Fibroblast of mammary gland (primary cell): ENCODE results near the gene DGUOK.
A peak's percentile ranks its signal among the peaks of the same experiment; 100 is the strongest.

Experiments used
- DNase-seq: peaks from one replicate; pipeline ENCODE4 v3.0.0-alpha.2; 2010; ENCODE audit warnings: low read depth
- H3K4me3 ChIP-seq: 2 replicates; pipeline ENCODE4 v1.5.1; 2011; ENCODE audit warnings: low read depth, mild to moderate bottlenecking, low read length, moderate library complexity; ENCODE audit not compliant: control insufficient read depth
- CTCF ChIP-seq: conservative IDR thresholded peaks from 2 replicates; pipeline ENCODE4 v1.5.1; 2011; ENCODE audit warnings: low read depth, low read length, inconsistent platforms; ENCODE audit not compliant: control insufficient read depth, insufficient read depth

DGUOK gene

GRCh38 chr2:73930386-73930785 lies 3.7 kb downstream of the DGUOK start:
- H3K4me3 ChIP-seq, result no peak overlapping the region
- no peak for TF ChIP-seq CTCF
- DNase-seq, result no peak

- TF ChIP-seq CTCF, result no peak
- no peak overlapping the region for H3K4me3 ChIP-seq
- DNase-seq, result peak; percentile 89
Observed at GRCh38 chr2:73931531-73932500, 5.1 kb downstream of the DGUOK start.

GRCh38 chr2:73933194-73933593 lies 6.5 kb downstream of the DGUOK start:
- DNase-seq, result peak; percentile 34
- TF ChIP-seq CTCF, result no peak
- no peak overlapping the region for H3K4me3 ChIP-seq

GRCh38 chr2:73935641-73936040 lies 9.0 kb downstream of the DGUOK start:
- no peak for TF ChIP-seq CTCF
- no peak overlapping the region for H3K4me3 ChIP-seq
- peak; percentile 44 for DNase-seq

- no peak overlapping the region for H3K4me3 ChIP-seq
- TF ChIP-seq CTCF, result no peak
- no peak for DNase-seq
Observed at GRCh38 chr2:73937103-73937885, 10.6 kb downstream of the DGUOK start.

GRCh38 chr2:73937899-73938298 lies 11.2 kb downstream of the DGUOK start:
- no peak for TF ChIP-seq CTCF
- DNase-seq, result no peak
- H3K4me3 ChIP-seq, result no peak overlapping the region
